ENCODE data around the gene PLXND1.
"Not testable (repeated sequence)": the region's sequence is repeated elsewhere in the genome, so short reads cannot be mapped to it uniquely, and the experiment has no call there.

GRCh38 chr3:129610794-129611445 is 4.4 kb upstream of the PLXND1 start:
- TF ChIP-seq CTCF, POLR2A (IDR thresholded peaks at IDR 0.05): not testable (repeated sequence)

Data from body of pancreas (tissue), 4 donors.